ENCODE measurements around the gene FRMD4A. TPM values are rescaled to one million over a fixed set of nuclear protein-coding genes. Genes with fewer than 3 reads are reported as not detected.

Gene FRMD4A
- total RNA-seq, 1 experiment from 2014 or later, result 19.6 TPM

DNA sequence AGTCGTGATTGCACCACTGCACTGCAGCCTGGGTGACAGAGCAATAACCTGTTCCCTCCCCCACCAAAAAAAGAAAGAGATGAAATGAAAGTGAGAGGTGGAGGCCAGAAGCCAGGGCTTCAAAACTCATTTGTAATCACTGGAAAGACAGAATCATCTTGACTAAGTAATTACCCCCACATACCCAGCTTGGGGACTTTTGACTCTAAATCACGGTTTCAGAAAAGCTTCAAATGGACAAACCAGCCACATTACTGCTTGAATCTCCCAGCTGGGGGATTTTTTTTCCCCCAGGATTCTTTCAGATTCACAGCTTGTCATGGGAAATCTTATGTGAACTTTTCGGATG lies 361.0 kb downstream of the FRMD4A start:
- Histone ChIP-seq H3K79me2 (ENCODE audit: insufficient read depth, low read length) (no peaks in the 10 kb centered on the region), H2AFZ (ENCODE audit: low read length) (no peak overlapping the region), H2BK20ac (ENCODE audit: low read depth, low read length, poor library complexity, severe bottlenecking) (no peak overlapping the region), H3K4ac (ENCODE audit: low read depth, low read length) (no peak overlapping the region), H3K14ac (ENCODE audit: insufficient read depth, low read length) (no peak overlapping the region), H3K27ac (ENCODE audit: insufficient read length, low read depth, low read length) (no peak overlapping the region), H3K9me3 (ENCODE audit: control insufficient read depth, low read depth, low read length) (no peaks in the 10 kb centered on the region), H3K23ac (ENCODE audit: insufficient read length, low read depth, low read length) (no peak overlapping the region), H3K9ac (ENCODE audit: extremely low read depth, insufficient read length, low read length) (no peak overlapping the region), H2BK12ac (ENCODE audit: insufficient read length, low read depth, low read length) (no peak overlapping the region), H3T11ph (ENCODE audit: low read length) (no peak overlapping the region), H2AK5ac (ENCODE audit: insufficient read length, low read length) (no peak overlapping the region), H4K20me1 (ENCODE audit: control insufficient read depth, insufficient read depth, insufficient read length) (no peaks in the 10 kb centered on the region), H2BK120ac (ENCODE audit: low read depth, low read length, poor library complexity, severe bottlenecking) (no peak overlapping the region), H3K4me2 (ENCODE audit: insufficient read depth, insufficient read length, low read length) (no peak overlapping the region), H3K56ac (ENCODE audit: insufficient read length, low read depth, low read length) (no peak overlapping the region), H4K91ac (ENCODE audit: insufficient read length, low read depth, low read length) (no peak overlapping the region), H4K8ac (replicated peaks; ENCODE audit: insufficient read length, low read depth, low read length) (no peak overlapping the region), H3K4me1 (ENCODE audit: insufficient read depth, low read length) (peaks cover 7% of the 10 kb centered on the region; the same call in 1 of the 2 replicates), H3K23me2 (ENCODE audit: insufficient read length, low read depth, low read length, poor library complexity, severe bottlenecking) (no peaks in the 10 kb centered on the region), H3K18ac (ENCODE audit: insufficient read length, low read depth, low read length) (no peak overlapping the region), H2BK5ac (ENCODE audit: insufficient read length, low read length) (no peak overlapping the region), H4K5ac (ENCODE audit: insufficient read length, low read depth, low read length) (no peak overlapping the region), H3K79me1 (ENCODE audit: insufficient read depth, low read depth, low read length, poor library complexity, severe bottlenecking) (no peaks in the 10 kb centered on the region), H3K27me3 (ENCODE audit: insufficient read depth, low read length) (no peaks in the 10 kb centered on the region), H2BK15ac (ENCODE audit: low read depth, low read length) (no peak overlapping the region)
- WGBS (ENCODE audit: extremely low coverage, insufficient read length, low lambda C conversion rate), result no CpG with 5 or more reads among the region's 3 CpGs
- no peak for DNase-seq
- Mint-ChIP-seq H3K27me3 (ENCODE audit: low read depth) (no peaks in the 10 kb centered on the region), H3K27ac (no peak overlapping the region), H3K9me3 (no peaks in the 10 kb centered on the region), H3K36me3 (ENCODE audit: insufficient read depth in 1 of 3, low read depth in 3 of 3) (no peaks in the 10 kb centered on the region), H3K4me1 (peaks cover 26 to 35% of the 10 kb centered on the region in 2 experiments), H3K4me3 (no peak overlapping the region)
- TF ChIP-seq, protein P1, sequence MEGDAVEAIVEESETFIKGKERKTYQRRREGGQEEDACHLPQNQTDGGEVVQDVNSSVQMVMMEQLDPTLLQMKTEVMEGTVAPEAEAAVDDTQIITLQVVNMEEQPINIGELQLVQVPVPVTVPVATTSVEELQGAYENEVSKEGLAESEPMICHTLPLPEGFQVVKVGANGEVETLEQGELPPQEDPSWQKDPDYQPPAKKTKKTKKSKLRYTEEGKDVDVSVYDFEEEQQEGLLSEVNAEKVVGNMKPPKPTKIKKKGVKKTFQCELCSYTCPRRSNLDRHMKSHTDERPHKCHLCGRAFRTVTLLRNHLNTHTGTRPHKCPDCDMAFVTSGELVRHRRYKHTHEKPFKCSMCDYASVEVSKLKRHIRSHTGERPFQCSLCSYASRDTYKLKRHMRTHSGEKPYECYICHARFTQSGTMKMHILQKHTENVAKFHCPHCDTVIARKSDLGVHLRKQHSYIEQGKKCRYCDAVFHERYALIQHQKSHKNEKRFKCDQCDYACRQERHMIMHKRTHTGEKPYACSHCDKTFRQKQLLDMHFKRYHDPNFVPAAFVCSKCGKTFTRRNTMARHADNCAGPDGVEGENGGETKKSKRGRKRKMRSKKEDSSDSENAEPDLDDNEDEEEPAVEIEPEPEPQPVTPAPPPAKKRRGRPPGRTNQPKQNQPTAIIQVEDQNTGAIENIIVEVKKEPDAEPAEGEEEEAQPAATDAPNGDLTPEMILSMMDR (conservative IDR thresholded peaks at IDR 0.05), result no peak

All from H9 (cell line).